ENCODE measurements around the gene PLSCR4.
A peak's percentile ranks its signal among the peaks of the same experiment; 100 is the strongest.
"Not testable (repeated sequence)": the region's sequence is repeated elsewhere in the genome, so short reads cannot be mapped to it uniquely, and the experiment has no call there.

PLSCR4 gene

DNA sequence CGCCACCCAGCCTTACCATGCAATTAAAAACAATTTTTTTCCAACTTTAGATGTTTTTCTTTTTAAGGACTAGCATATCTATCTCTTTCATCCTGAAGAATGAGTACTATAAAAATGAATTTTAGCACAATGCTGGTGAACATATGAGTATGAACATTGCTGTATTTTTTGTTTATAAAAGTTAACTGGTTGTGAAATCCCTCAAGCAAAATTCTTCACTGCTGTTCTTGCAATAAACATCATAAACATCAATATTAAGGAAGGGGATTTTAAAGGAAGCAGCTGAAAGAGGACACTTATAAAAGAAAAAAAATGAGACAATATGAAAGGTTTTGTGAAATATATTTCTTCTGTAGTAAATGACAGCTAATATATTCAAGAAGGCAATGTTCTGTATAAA, 3.0 kb downstream of the PLSCR4 start:
- DNase-seq (ENCODE audit: low read depth in 2 of 2): no peak

DNA sequence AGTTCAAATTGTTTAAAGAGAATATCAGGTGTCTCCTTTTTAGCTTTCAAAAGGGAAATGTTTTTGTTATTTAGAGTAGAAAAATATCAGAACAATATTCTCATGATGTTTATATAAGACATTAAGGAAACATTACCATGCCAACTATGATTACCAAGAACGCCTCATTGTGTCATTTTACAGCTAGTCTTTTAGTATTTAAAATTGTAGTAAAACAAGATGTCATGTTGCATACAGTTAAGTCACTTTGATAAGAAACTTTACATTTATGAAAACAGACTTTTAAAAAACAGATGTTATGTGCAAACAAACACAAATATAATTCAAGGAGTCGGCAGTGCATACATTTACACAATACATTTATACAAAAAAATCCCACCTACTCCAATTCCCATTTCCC, 4.4 kb downstream of the PLSCR4 start:
- DNase-seq (ENCODE audit: low read depth in 2 of 2): no peak

DNA sequence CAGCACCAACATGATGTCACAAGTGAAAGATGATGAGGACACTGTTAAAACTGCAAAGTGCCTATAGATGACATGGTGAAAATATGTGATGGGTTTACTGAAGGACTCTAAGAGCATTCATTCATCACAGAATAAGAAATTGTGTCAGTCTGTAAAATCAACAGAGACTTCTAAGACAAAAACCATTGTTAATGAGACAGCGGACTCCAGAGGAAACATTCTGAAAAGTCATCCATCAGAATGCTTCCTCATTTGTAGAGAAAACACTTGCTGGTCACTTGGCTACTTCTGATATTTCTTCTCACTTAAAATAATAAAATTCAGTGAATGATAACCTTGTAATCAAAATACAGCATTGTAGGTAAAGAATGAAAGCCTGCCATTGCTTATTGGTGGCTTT, 7.3 kb downstream of the PLSCR4 start:
- DNase-seq (ENCODE audit: low read depth in 2 of 2): no peak

DNA sequence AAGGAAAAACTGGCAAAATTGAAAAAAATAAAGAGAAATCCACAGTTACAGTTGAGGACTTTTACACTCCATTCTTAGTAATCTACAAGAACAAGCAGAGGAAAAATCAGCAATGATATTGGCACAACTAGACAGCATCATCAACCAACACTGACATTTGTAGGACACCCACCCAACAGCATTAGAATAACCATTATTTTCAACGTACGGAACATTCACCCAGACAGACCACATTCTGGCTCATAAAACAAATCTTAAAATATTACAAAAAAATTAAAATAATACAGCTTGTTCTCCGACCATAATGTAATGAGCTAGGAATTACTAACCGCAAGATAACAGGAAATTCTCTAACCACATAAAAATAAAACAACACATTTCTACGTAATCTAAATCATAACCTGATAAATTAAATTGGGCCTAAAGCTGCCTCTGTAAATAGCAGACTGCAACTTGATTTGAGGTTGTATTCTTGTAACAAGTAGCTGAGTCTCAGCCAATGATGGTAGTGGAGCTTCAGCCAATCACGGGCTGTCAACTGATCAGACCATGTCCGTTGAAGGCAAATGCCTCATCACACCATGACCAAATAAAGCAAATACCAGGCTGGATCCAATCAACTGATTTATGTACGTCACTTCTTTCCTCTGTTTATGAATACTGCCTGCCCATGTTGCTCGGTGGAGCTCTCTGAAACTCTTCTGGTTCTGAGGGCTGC, 9.2 kb downstream of the PLSCR4 start:
- DNase-seq (ENCODE audit: low read depth in 2 of 2): no peak

DNA sequence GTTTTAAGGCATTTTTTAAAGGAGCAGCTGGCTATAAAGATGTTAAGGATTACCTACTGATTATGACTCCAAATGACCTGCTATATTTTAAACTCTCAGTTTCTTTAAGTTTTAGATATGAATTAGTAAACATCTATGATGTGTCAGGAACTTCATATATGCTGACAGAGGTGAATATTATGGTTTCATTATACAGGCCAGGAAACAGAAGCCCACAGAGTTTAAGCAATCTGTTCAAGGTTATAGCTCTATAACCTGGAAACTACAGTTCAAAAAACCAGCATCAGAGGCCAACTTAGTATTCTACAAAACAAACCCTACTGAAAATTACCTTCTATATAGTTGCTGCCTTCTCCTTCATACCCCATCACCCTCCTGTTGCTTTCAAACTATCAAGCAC, 17.4 kb downstream of the PLSCR4 start:
- no peak for DNase-seq (ENCODE audit: low read depth in 2 of 2)

DNA sequence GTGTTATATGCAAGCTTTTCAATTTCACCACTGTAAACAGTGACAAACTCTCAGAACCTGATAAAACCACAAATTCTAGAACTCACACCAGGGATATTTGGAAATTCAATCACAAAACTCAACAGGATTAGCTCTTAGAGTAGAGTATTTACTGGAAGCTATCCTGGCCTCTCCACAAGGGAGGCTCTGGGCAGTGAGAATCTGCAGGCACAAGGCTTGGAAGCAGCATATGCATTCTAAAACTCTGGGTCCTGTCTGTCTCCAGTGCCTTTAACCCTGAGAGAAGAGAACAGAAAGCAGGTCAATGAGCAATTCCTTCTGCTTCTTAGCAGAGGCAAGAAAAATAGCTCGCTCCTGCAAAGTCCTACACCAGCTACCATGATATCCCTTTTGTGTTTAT, 23.4 kb downstream of the PLSCR4 start:
- DNase-seq (ENCODE audit: low read depth in 2 of 2): no peak

DNA sequence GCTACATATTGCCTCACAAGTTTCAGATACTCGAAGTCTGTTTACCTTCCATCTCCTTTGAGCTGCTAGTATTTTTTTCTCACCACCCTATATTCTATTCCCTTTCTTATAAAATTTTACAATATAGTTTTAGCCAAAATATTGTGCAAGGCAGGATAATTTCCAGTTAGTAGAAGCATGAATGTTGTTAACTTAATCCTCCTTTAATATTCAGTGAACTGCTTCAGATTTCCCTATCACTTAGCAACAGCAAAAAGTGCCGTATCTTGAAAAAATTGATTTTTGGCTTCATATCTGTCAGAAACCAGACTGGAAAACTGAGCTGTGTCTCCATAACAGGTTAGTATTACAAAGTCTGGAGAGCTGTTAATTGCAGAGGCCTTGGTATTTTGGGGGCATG, 24.0 kb downstream of the PLSCR4 start:
- DNase-seq (ENCODE audit: low read depth in 2 of 2): no peak

DNA sequence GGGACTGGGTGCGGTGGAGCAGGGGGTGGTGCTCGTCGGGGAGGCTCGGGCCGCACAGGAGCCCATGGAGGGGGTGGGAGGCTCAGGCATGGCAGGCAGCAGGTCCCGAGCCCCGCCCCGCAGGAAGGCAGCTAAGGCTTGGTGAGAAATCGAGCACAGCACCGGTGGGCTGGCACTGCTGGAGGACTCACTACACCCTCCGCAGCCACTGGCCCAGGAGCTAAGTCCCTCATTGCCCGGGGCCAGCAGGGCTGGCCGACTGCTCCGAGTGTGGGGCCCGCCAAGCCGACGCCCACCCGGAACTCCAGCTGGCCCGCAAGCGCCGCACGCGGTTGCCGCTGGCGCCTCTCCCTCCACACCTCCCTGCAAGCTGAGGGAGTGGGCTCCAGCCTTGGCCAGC, 25.4 kb downstream of the PLSCR4 start:
- DNase-seq (ENCODE audit: low read depth in 2 of 2): not testable (repeated sequence)

DNA sequence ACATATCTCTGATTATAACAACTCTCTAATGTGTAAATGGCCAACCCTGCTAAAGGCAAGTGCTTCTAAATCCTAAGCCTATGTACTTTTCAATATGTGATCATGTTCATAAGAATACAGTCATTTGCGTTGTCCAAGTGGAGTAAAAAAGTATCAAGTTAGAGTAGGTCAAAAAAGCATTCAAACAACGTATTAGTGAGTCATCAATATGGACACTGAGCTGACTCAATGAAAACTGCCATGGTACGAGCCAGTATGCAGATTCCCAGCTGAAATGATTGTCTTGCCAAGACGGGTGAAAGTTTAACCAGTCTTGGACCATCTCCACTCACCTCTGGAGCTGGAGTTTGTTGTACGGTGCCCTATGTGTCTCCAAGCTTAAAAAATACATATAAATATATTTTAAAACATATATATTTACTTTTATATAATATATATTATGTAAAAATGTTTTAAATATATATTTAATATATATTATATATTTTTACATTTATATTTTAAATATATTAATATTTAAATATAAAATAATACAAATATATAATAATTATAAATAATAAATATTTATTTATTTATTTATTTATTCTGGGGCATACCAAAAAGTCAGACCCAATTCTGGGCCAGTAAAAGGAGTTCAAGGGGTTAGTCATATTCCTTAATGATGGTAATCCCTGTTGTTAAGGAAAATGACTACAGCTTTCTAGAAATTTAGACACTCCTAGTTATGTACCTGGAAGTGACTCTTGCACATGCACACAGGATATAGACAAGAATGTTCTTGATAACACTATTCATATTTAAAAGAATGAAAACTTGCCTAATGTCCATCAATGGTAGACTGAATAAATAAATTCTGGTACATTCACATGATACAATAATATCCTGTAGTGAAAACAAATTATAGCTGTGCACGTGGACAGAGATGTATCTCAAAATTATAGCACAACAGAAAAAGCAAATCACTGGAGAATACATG, 27.2 kb downstream of the PLSCR4 start:
- DNase-seq (ENCODE audit: low read depth in 2 of 2): no peak

DNA sequence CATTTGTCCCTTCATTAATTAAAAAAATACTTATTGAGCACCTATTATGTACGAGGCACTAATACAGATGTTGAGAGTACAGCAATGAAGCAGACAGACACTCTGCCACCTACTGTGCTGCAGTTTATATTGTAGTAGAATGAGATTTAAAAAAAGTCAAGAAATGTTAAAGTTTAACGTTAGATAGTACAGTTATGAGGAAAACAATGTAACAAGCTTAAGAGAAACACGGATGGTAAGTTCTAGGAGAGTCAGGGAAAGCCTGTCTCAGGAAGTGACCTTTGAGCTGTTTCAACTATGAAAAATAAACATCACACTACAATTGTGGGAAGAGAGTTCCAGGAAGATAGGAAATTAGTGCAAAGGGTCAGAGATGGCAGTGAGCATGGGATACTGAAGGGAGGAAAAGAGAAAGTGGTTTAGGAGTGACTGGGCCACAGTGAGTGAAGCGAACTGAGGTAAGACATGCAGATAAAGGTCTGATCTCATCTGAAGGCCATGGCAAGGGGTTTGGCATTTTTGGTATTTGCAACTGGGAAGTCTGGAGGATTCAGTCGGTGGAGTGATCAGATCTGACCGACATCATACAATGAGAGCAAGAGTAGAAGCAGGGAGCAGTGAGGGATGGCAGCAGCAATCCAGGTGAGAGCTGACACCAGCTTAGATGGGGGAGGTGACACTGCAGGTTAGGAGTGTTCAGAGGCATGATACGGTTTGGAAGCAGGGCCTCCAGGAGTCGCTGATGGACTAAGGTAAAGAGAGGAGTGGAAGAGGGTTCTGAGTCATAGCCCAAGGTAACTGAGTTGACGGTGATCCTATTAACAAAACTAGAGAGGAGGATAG, 28.5 kb downstream of the PLSCR4 start:
- DNase-seq (ENCODE audit: low read depth in 2 of 2): no peak

DNA sequence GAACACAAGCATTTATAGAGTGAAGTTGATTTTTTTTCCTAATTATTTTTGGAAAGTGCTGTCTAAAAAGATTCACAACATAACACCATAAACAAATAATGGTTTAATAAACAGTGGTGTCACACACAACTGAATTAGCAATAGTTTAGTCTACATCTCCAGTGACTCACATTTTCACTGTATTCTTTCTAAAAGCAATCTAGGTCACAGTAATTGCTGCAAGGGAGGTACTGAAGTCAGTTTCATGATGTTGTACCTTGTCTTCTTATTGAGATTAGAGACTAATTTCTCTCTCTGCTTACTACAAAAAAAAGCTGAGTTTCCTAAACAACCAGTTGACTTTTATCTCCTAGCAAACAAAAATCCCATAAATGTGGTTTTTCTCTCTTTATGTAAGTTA, 29.6 kb downstream of the PLSCR4 start:
- no peak for DNase-seq (ENCODE audit: low read depth in 2 of 2)

DNA sequence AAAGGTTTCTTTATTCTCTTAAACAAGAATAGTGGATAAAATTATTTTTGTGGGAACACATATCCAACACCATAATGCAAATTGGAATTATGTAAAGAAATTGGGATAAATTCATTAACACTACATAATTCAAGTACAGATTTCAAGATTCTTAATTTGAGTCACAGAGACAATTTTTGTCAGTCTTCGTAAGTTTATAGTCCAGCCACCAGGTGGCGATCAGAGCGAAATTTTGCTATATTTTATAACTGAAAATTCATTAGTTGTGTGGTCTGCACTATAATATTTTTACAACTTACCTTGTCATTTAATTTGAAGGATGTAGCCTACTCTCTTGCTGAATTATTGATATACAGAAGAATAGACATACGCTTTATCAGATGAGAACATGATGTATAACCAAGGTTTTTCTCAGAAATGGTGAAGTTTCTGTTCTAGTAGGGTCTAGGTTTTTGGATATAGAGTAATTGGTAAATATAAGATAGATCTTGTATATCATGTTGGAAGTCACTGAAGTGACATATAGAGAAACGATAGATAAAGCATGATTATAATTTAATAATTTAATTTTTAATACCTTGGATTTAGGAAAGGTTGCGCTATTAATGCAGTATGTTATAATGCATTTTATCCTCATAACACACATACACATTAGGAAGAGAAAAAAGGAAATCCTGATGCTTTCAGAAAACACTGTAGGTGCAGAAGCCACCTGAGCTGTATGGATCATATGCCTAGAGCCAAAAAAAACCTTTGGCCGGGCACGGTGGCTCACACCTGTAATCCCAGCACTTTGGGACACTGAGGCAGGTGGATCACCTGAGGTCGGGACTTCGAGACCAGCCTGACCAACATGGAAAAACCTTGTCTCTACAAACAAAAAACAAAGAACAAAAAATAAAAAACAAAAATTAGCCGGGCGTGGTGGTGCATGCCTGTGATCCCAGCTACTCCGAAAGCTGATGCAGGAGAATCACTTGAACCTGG, 31.7 kb downstream of the PLSCR4 start:
- DNase-seq (ENCODE audit: low read depth in 2 of 2): peak; percentile 14 to 15

DNA sequence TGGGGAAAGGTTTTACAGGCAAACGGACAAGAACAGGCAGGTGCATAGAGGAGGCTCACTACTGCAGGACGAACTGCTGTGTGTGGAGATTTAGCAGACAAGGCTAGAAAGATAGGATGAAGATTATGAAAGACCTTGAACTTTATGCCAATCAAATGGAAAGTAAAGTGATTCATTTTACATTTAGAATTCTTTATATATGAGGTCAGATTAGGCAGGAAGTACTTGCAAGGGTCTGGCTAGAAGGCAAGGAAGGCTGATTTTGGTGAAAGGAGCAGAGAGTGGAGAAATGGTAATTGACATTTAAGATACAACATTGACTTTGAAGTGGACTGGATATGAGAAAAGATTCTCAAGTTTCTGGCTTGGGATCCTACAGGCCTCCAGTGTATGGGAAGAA, 33.6 kb downstream of the PLSCR4 start:
- no peak for DNase-seq (ENCODE audit: low read depth in 2 of 2)

DNA sequence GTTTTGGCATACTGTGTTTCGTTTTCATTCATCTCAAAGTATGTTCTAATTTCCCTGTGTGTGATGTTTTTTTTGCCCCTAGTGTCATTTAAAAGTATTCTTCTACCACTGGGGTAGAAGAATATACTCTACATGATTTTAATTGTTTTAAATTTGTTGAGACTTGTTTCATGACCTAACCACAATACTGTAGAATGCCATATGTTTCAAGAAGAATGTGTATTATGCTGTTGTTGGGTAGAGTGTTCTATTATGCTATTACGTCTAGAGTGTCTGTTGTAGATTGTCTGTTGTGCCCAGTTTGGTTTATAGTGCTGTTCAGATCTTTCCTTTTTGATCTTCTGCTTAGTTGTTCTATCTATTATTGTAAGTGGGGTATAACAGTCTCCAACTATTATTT, 36.4 kb downstream of the PLSCR4 start:
- no peak for DNase-seq (ENCODE audit: low read depth in 2 of 2)

DNA sequence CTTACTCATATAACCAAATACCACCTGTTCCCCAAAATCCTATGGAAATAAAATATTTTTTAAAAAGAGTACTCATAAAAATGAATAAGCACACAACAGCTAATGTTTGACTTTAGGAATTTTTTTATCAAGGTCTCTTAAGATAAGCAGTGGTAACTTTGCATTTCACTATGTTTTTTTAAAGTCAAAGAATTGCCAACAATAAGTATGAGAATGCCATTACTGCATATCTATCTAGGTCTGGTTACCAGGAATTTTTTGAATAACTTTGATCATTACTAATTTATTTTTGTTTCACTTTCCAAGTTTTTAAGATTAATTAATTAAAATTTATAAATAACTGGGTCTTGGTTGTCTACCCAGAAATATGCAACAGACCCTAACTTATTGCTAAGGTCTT, 41.5 kb downstream of the PLSCR4 start:
- no peak for DNase-seq (ENCODE audit: low read depth in 2 of 2)

DNA sequence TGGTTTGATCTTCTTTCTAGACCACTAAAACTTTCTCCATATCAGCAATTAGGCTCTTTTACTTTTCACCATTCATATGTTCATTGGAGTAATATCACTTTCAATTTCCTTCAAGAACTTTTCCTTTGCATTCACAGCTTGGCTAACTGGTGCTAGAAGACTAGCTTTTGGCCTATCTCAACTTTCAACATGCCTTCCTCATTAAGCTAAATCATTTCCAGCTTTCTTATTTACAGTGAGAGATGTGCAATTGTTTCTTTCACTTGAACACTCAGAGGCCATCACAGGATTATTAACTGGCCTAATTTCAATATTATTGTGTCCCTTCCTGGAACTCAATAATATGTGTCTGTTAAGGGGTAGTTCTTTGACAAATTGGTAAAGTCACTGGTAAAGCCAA, 47.1 kb downstream of the PLSCR4 start:
- no peak for DNase-seq (ENCODE audit: low read depth in 2 of 2)

DNA sequence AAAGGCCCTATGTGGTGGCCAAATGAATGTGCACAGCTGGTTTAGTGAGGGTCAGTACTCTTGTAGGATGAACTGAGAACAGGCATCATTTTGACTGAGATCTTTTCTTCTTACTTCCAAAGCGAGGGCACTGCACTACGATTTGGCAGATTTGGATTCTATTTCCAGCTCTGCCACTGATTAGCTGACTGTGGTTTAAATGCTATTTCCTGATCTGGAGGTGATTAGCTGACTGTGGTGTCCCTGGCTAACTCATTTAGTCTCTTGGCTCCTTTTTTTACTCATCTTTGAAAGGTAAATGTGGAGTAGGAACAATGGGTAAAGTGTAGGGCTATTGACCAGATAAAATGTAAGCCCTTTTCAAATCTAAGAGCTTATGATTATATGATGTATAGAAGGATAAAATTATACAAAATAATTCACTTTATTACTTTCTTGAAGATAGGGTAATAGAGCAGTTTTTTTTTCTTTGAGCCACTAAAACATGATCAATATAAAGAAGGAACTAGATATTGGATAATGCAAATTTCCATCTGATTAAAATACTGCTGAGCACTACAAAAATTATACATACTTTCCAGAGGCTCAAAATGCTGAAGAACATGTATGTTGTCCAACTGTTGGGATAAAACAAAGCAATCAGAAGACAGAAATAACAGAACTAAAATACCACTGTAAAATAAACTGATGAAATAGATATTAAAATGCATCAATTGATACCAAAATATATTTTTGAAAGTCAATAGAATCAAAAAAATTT, 50.3 kb downstream of the PLSCR4 start:
- no peak for DNase-seq (ENCODE audit: low read depth in 2 of 2)

DNA sequence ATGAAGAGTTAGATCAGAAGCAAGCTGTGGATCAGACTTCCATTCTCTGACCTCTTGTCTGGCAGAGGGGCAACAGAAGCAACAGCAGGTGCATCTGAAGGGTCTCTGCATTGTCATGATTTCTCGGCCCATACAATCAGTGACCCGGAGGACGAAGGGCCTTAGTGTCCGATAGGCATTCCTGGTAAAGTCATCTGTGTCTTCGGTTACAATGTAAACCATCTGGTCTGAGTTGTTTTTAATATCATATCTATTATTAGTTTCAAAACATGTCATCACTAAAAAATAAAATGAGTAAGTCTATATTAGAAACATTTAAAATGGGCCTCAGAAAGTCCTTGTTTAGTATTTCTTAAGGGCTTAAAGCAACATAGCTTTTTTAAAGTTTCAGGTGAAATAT, 51.1 kb downstream of the PLSCR4 start:
- DNase-seq (ENCODE audit: low read depth in 2 of 2): no peak

DNA sequence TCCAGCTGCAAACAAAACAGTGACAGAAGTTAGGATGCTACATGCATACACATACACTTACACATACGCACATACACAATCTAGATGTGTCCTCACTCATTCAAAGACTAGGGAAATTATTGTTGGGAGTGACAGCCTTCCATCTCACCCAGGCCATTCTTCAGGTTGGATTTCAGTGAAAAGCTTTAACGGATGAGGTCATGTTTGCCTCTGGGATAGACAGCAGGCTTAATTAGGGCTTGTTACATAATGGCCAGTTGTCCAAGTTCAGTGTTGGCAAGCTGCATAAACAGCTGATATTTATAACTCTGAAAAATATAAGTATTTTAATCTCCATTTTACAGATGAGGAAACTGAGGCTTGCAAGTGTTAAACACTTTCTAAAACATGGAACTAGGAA, 54.1 kb downstream of the PLSCR4 start:
- no peak for DNase-seq (ENCODE audit: low read depth in 2 of 2)

DNA sequence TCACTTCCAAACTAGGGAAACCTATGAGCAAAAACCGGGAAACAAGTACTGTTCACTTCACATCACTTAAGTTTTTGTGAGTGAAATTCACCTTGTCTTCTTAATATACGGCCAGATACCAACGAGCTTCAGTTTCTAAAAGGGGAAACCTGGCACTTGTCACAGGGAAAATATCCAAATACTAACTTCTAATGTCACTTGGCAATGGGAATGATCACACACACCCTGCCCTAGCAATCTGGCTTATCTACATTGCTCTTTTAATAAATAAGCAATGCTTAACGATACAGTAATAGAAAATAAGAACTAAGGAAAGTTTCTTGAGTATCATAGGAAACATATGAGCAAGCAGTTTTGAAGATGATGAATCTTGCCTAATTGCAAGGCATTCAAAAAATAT, 55.3 kb downstream of the PLSCR4 start:
- DNase-seq (ENCODE audit: low read depth in 2 of 2): no peak
